Neuronal stem cell (in vitro differentiated cells): ENCODE measurements around the gene ACTL6B.
A peak's percentile ranks its signal among the peaks of the same experiment; 100 is the strongest.

Source experiments
- DNase-seq: peaks from one replicate; pipeline ENCODE4 v3.0.0-alpha.2; 2013; ENCODE audit warnings: low spot score
- H2AFZ ChIP-seq: one replicate; pipeline ENCODE4 v1.6.1; 2013; ENCODE audit warnings: mild to moderate bottlenecking, low read length, inconsistent platforms
- H2AK5ac ChIP-seq: 2 replicates; pipeline ENCODE4 v1.6.1; 2013; ENCODE audit warnings: low read depth, mild to moderate bottlenecking, inconsistent platforms, low read length, moderate library complexity, mixed read lengths
- H2BK120ac ChIP-seq: 2 replicates; pipeline ENCODE4 v1.6.1; 2013; ENCODE audit warnings: low read depth, mild to moderate bottlenecking, inconsistent platforms, low read length, moderate library complexity, mixed read lengths
- H2BK12ac ChIP-seq: one replicate; pipeline ENCODE4 v1.6.1; 2013; ENCODE audit warnings: low read length, inconsistent platforms
- H2BK15ac ChIP-seq: 2 replicates; pipeline ENCODE4 v1.6.1; 2013; ENCODE audit warnings: mild to moderate bottlenecking, low read length, inconsistent platforms, mixed read lengths
- H2BK5ac ChIP-seq: one replicate; pipeline ENCODE4 v1.6.1; 2013; ENCODE audit warnings: inconsistent platforms, mild to moderate bottlenecking, low read length, moderate library complexity
- H3K14ac ChIP-seq: one replicate; pipeline ENCODE4 v1.6.1; 2013; ENCODE audit warnings: low read length, inconsistent platforms
- H3K18ac ChIP-seq: 2 replicates; pipeline ENCODE4 v1.6.1; 2013; ENCODE audit warnings: low read length, inconsistent platforms
- H3K23ac ChIP-seq: 2 replicates; pipeline ENCODE4 v1.6.1; 2013; ENCODE audit warnings: low read depth, mild to moderate bottlenecking, mixed read lengths, low read length, inconsistent platforms; ENCODE audit not compliant: poor library complexity
- H3K27ac ChIP-seq: replicated peaks from 3 replicates; pipeline ENCODE4 v1.5.1; 2013; ENCODE audit warnings: low read length, inconsistent platforms
- H3K27me3 ChIP-seq, 3 experiments: 2 replicates each; pipeline ENCODE4 v1.6.1; 2013; ENCODE audit warnings: low read length in 3 of 3, mild to moderate bottlenecking in 2 of 3, inconsistent platforms in 1 of 3, low read depth in 1 of 3, mixed read lengths in 1 of 3, moderate library complexity in 1 of 3; ENCODE audit not compliant: control insufficient read depth in 3 of 3, insufficient read depth in 3 of 3
- H3K36me3 ChIP-seq, 2 donors: replicated peaks in 1 of 2; 2 replicates each; pipeline ENCODE4 v1.6.1; 2013; ENCODE audit warnings: low read length in 2 of 2; ENCODE audit not compliant: control insufficient read depth in 2 of 2, insufficient read depth in 2 of 2
- H3K4ac ChIP-seq: 2 replicates; pipeline ENCODE4 v1.6.1; 2013; ENCODE audit warnings: inconsistent platforms, mild to moderate bottlenecking, low read length, moderate library complexity
- H3K4me1 ChIP-seq, 2 donors: 1 replicate in 1 of 2; 2 replicates in 1 of 2; pipeline ENCODE4 v1.6.1; 2013; ENCODE audit warnings: low read length in 2 of 2, low read depth in 1 of 2; ENCODE audit not compliant: control insufficient read depth in 2 of 2, insufficient read depth in 1 of 2
- H3K4me2 ChIP-seq: one replicate; pipeline ENCODE4 v1.6.1; 2013; ENCODE audit warnings: mild to moderate bottlenecking, low read length, inconsistent platforms; ENCODE audit not compliant: insufficient read depth, poor library complexity, severe bottlenecking
- H3K4me3 ChIP-seq, 2 donors: 2 replicates each; pipeline ENCODE4 v1.5.1; 2013; ENCODE audit warnings: low read length in 2 of 2, mild to moderate bottlenecking in 2 of 2, inconsistent platforms in 1 of 2, moderate library complexity in 1 of 2
- H3K79me1 ChIP-seq: one replicate; pipeline ENCODE4 v1.6.1; 2013; ENCODE audit warnings: low read depth, mild to moderate bottlenecking, inconsistent platforms, low read length, moderate library complexity
- H3K9ac ChIP-seq: one replicate; pipeline ENCODE4 v1.6.1; 2013; ENCODE audit warnings: mild to moderate bottlenecking, low read depth, low read length, inconsistent platforms; ENCODE audit not compliant: poor library complexity
- H3K9me3 ChIP-seq, 2 donors: replicated peaks in 1 of 2; 2 replicates each; pipeline versions ENCODE3 to v1.6.1; 2013; ENCODE audit warnings: low read length in 2 of 2, mild to moderate bottlenecking in 2 of 2, inconsistent platforms in 1 of 2, low read depth in 1 of 2, mixed read lengths in 1 of 2, moderate library complexity in 1 of 2; ENCODE audit not compliant: control insufficient read depth in 2 of 2, insufficient read depth in 1 of 2
- H4K8ac ChIP-seq: one replicate; pipeline ENCODE4 v1.6.1; 2013; ENCODE audit warnings: low read depth, mild to moderate bottlenecking, inconsistent platforms, low read length, moderate library complexity
- H4K91ac ChIP-seq: one replicate; pipeline ENCODE4 v1.6.1; 2013; ENCODE audit warnings: low read length, low read depth, mild to moderate bottlenecking, inconsistent platforms; ENCODE audit not compliant: poor library complexity
- WGBS, 2 donors: extraction: QIAGEN DNeasy Blood & Tissue Kit; methylation state at CpG; one replicate each; pipeline ENCODE4 v1.1.7; 2013; ENCODE audit warnings: missing lambda C conversion rate in 2 of 2, mixed read lengths in 1 of 2; ENCODE audit not compliant: insufficient read length in 2 of 2, insufficient replicate concordance in 1 of 2; ENCODE audit errors: extremely low coverage in 2 of 2; 5-methylcytosine and 5-hydroxymethylcytosine counted together

ACTL6B gene

DNA sequence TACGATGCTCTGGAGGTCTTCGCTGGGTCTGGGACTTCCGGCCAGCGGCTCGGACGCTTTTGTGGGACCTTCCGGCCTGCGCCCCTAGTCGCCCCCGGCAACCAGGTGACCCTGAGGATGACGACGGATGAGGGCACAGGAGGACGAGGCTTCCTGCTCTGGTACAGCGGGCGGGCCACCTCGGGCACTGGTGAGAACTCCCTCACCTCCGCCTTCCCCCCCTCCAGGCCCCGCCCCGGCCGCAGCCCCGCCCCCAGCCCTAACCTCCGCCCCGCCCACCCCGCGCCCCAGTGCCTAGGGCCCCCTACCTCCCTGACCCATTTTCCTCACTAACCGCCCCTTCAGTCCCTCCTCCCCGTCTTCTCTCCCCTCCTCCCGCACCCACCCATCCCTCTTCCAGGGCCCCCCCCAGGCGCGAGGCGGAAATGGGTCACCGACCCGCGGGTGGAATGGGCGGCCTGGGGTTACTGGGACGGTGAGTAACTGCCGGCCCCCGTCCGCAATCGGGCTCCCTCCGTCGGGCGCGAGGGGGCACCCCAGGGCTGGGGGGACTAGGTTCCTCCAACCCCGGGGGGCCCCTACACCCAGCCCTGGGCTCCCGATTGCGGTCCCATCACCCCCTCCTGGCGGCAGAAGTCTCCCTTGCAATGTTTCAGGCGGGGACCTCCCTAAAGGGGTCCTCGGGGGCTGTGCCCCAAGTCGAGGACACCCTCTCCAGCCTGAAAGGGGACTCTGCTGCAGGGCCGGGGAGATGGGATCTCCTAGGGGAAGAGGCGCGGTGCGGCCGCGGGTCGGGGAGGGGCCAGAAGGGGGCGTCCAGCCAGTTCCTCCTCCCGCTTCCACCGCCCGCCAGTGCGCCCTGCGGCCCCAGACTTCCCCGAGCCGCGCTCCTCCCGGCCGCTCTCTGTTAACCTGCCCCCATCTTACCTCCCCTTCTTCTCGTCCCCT lies 51.9 kb downstream of the ACTL6B start:
- H3K18ac ChIP-seq: peak overlapping the region; percentile 94
- H3K9ac ChIP-seq: peak overlapping the region; percentile 44
- peaks cover 25 to 34% of the 10 kb centered on the region in 2 donors for H3K4me1 ChIP-seq
- H3K14ac ChIP-seq: no peak overlapping the region
- WGBS, 2 donors: no CpG with 5 or more reads among the region's 70 CpGs
- H3K27me3 ChIP-seq: peaks cover 0 to 26% (median 4%) of the 10 kb centered on the region in 3 experiments
- no peak overlapping the region for H3K4ac ChIP-seq
- H3K9me3 ChIP-seq: no peaks in the 10 kb centered on the region
- no peak overlapping the region for H4K8ac ChIP-seq
- H2BK120ac ChIP-seq: no peak overlapping the region
- peaks cover 9% of the 10 kb centered on the region for H3K79me1 ChIP-seq
- H2BK12ac ChIP-seq: no peak overlapping the region
- no peak for DNase-seq
- H3K4me2 ChIP-seq: peak overlapping the region; percentile 96
- H4K91ac ChIP-seq: no peak overlapping the region
- H2AFZ ChIP-seq: peak overlapping the region; percentile 79
- peak overlapping the region; percentile 97 for H2BK15ac ChIP-seq
- no peaks in the 10 kb centered on the region for H3K36me3 ChIP-seq
- peak overlapping the region; percentile 98 for H3K23ac ChIP-seq
- peak overlapping the region; percentile 50 to 77 for H3K4me3 ChIP-seq
- peak overlapping the region; percentile 49 for H2AK5ac ChIP-seq
- peak overlapping the region; percentile 64 for H3K27ac ChIP-seq
- peak overlapping the region; percentile 63 for H2BK5ac ChIP-seq

DNA sequence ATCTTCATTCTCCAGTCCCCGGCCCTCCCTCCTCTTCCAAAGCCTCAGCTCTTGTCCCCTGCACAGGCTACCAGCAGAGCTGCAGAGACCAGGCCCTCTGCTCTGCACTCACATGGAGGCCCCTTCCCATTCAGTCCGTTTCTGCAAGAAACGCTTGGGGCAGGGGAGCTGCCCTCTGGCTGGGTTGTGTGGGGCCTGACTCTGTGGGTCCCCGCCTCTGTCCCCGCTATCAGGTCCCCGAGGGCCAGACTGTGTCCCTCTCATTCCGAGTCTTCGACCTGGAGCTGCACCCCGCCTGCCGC lies 52.6 kb downstream of the ACTL6B start:
- peak overlapping the region; percentile 80 for H3K18ac ChIP-seq
- peak overlapping the region; percentile 5 for H2BK15ac ChIP-seq
- H3K4me1 ChIP-seq: peaks cover 25 to 34% of the 10 kb centered on the region in 2 donors
- no peaks in the 10 kb centered on the region for H3K36me3 ChIP-seq
- peak overlapping the region; percentile 50 to 75 for H3K4me3 ChIP-seq
- peak overlapping the region; percentile 59 for H3K4me2 ChIP-seq
- H2BK12ac ChIP-seq: no peak overlapping the region
- DNase-seq: no peak
- peak overlapping the region; percentile 49 for H2AK5ac ChIP-seq
- no CpG with 5 or more reads among the region's 10 CpGs for WGBS, 2 donors
- no peak overlapping the region for H3K4ac ChIP-seq
- H3K9me3 ChIP-seq: no peaks in the 10 kb centered on the region
- H4K8ac ChIP-seq: no peak overlapping the region
- peak overlapping the region; percentile 63 for H2BK5ac ChIP-seq
- H3K23ac ChIP-seq: peak overlapping the region; percentile 3
- peaks cover 0 to 26% (median 4%) of the 10 kb centered on the region in 3 experiments for H3K27me3 ChIP-seq
- peak overlapping the region; percentile 5 for H4K91ac ChIP-seq
- peak overlapping the region; percentile 79 for H2AFZ ChIP-seq
- no peak overlapping the region for H3K9ac ChIP-seq
- H3K27ac ChIP-seq: peak overlapping the region; percentile 64
- H3K79me1 ChIP-seq: peaks cover 9% of the 10 kb centered on the region
- H3K14ac ChIP-seq: no peak overlapping the region
- no peak overlapping the region for H2BK120ac ChIP-seq

DNA sequence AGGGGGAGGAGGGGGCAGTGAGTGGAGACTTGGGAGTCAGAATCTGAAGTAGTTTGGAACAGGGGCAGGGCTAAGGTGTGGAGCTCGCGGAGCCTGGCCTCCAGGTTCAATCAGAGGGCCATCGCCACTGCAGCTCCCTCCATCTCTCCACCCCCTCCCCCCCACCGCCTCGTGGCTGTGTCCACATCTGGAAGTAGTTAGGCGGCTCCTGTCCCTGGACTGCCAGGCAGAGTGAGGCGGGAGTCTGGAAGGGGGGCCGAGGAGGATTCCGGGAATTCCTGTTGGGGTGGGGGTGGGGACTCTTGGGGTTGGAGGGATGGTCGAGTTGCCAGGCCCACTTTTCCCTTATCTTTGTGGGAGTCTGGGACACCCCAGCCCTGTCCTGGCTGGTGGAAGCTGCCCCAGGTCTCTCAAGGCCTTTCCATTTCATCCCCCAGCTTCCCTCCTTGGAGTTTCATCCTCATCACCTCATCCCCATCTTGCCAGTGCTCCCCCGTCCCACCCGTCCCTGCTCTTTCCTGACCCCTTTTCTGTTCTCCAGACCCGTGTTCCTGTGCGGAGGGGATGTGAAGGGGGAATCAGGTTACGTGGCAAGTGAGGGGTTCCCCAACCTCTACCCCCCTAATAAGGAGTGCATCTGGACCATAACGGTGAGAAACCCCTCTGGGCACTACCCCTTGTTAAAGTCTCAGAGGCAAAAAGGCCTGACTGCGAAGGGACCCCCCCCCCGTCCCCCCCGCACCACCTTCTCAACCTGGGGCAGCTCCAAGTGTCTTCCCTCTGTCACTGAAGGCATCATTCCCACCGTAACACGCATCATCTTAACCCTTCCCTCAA lies 53.1 kb downstream of the ACTL6B start:
- H3K4ac ChIP-seq: peak overlapping the region; percentile 76
- peaks cover 25 to 34% of the 10 kb centered on the region in 2 donors for H3K4me1 ChIP-seq
- H3K79me1 ChIP-seq: peaks cover 9% of the 10 kb centered on the region
- H3K4me3 ChIP-seq: peak overlapping the region; percentile 41 to 50
- H2AK5ac ChIP-seq: peak overlapping the region; percentile 76
- peak overlapping the region; percentile 70 for H3K9ac ChIP-seq
- H3K23ac ChIP-seq: peak overlapping the region; percentile 3
- no peaks in the 10 kb centered on the region for H3K36me3 ChIP-seq
- no CpG with 5 or more reads among the region's 21 CpGs for WGBS, 2 donors
- DNase-seq: no peak
- peak overlapping the region; percentile 64 for H3K27ac ChIP-seq
- H2BK5ac ChIP-seq: peak overlapping the region; percentile 84
- H2BK12ac ChIP-seq: no peak overlapping the region
- H3K9me3 ChIP-seq: no peaks in the 10 kb centered on the region
- H2BK120ac ChIP-seq: peak overlapping the region; percentile 72
- peak overlapping the region; percentile 92 for H3K18ac ChIP-seq
- peak overlapping the region; percentile 5 for H4K91ac ChIP-seq
- no peak overlapping the region for H3K14ac ChIP-seq
- peak overlapping the region; percentile 79 for H2AFZ ChIP-seq
- peak overlapping the region; percentile 59 for H3K4me2 ChIP-seq
- no peak overlapping the region for H4K8ac ChIP-seq
- peaks cover 0 to 26% (median 4%) of the 10 kb centered on the region in 3 experiments for H3K27me3 ChIP-seq
- peak overlapping the region; percentile 5 for H2BK15ac ChIP-seq

DNA sequence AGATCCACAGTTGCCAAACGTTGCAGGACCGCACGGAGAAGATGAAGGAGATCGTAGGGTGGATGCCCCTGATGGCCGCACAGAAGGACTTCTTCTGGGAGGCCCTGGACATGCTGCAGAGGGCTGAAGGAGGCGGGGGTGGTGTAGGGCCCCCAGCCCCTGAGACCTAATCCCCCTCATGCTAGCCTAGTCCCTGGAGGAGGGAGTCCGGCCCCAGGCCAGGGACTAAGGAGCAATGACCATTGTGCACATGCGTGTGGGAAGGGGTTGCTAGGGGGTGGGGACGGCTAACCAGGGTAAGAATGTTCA lies 55.6 kb downstream of the ACTL6B start:
- H2BK5ac ChIP-seq: no peak overlapping the region
- no peak overlapping the region for H4K91ac ChIP-seq
- peak overlapping the region; percentile 60 for H3K9ac ChIP-seq
- peaks cover 9% of the 10 kb centered on the region for H3K79me1 ChIP-seq
- H3K23ac ChIP-seq: peak overlapping the region; percentile 75
- H2BK12ac ChIP-seq: peak overlapping the region; percentile 90
- H3K27me3 ChIP-seq: peaks cover 0 to 14% (median 0%) of the 10 kb centered on the region in 3 experiments
- H2BK120ac ChIP-seq: no peak overlapping the region
- H3K18ac ChIP-seq: peak overlapping the region; percentile 48
- H4K8ac ChIP-seq: no peak overlapping the region
- H3K4me2 ChIP-seq: no peak overlapping the region
- peaks cover 25 to 30% of the 10 kb centered on the region in 2 donors for H3K4me1 ChIP-seq
- H3K27ac ChIP-seq: no peak overlapping the region
- H2AFZ ChIP-seq: no peak overlapping the region
- no CpG with 5 or more reads among the region's 9 CpGs for WGBS, 2 donors
- no peak overlapping the region for H3K4ac ChIP-seq
- H3K4me3 ChIP-seq: no peak overlapping the region
- peaks cover 0 to 2% of the 10 kb centered on the region in 2 donors for H3K36me3 ChIP-seq
- no peaks in the 10 kb centered on the region for H3K9me3 ChIP-seq
- no peak overlapping the region for H2BK15ac ChIP-seq
- peak overlapping the region; percentile 41 for H2AK5ac ChIP-seq
- H3K14ac ChIP-seq: no peak overlapping the region
- DNase-seq: no peak
